Measurements from ENCODE around the gene FUT2. TPM values are rescaled to one million over a fixed set of nuclear protein-coding genes. Genes with fewer than 3 reads are reported as not detected.
A peak's percentile ranks its signal among the peaks of the same experiment; 100 is the strongest.

FUT2 gene
- polyA plus RNA-seq, 2 of the 4 experiments (the other 2 are of a cell fraction): not detected

DNA sequence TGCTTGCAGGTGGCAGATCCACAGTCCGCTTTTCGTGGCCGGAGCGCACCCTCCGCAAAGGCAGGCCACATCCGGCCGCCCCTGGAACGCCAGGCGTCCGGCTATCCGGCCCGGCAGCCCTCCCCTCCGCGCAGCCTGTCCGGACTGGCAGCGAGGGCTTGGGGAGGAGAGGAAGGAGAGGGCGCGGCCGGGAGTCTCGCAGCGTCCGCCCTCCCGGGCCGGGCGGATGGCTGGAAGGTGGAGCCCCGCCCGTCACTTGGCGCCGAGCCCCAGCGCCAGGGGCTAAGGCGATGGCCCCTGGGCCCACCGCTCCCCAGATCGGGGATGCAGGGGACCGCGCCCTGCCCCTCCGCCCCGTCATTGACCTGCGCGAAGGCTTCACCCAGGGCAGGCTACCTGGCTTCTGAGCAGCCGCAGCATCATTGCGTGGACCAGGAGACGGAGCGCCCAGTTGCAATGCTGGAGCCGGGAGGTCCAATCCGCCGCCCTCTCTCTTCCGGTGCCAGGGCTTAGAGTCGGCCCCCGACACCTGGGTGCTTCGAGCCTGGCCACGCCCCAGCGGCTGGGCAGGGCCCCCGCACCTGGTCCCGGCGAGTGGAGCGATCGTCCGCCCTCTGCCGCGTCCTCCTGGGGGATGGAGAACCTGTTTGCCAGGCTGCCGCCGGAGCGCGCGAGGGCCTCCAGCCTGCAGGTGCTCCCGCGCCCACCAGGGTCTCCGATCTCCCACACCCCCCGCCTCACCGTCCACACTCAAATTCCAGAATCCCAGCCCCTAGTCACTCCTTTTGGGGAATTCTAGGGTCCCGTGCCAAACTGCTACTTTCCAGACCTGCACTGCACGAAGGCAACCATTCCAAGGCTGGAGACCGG is 57.0 kb downstream of the FUT2 start, which contains the start of gene FUT1:
FUT1 (minus strand) TSS at position 146 of the 870 bp plus-strand sequence. CDS start 1,360 bp downstream, outside the sequence.
- Histone ChIP-seq H3K4me3 (peak within 1 kb of the TSS; percentile 47), H3K9me3 (no peaks in the 10 kb centered on the region), H3K4me1 (peaks cover 32% of the 10 kb centered on the region), H3K4me2 (peak within 1 kb of the TSS; percentile 95), H3K27ac (peak within 1 kb of the TSS; percentile 57 to 75; a peak in 5 of 6 replicates)
- WGBS (ENCODE audit: missing lambda C conversion rate): 31% methylated on average over 47 of the region's 73 CpGs
- ATAC-seq (peak; percentile 68 to 84), DNase-seq (ENCODE audit: low read depth in 1 of 2, low spot score in 1 of 2) (no peak), FAIRE-seq (no peak)
- CTCF ChIA-PET: interaction anchor here (1.7 kb wide), 1 partner anchor 107 kb away, joined by 6 read pairs; the partner anchor contains the start of gene CA11
- TF ChIP-seq JUN (IDR thresholded peaks at IDR 0.05): 0 out of 5 replicates have a peak, but pooled peaks of 1 of the 2 experiments have one; percentile 14
- TF ChIP-seq HOXB13 (CRISPR knock-in tag; IDR thresholded peaks at IDR 0.05; ENCODE audit: low read depth): no peak
- TF ChIP-seq POLR2A (IDR thresholded peaks at IDR 0.05; ENCODE audit: low read length): 0 out of 2 replicates have a peak, but pooled peaks have one; percentile 7
- POLR2A ChIA-PET: no interaction called here

DNA sequence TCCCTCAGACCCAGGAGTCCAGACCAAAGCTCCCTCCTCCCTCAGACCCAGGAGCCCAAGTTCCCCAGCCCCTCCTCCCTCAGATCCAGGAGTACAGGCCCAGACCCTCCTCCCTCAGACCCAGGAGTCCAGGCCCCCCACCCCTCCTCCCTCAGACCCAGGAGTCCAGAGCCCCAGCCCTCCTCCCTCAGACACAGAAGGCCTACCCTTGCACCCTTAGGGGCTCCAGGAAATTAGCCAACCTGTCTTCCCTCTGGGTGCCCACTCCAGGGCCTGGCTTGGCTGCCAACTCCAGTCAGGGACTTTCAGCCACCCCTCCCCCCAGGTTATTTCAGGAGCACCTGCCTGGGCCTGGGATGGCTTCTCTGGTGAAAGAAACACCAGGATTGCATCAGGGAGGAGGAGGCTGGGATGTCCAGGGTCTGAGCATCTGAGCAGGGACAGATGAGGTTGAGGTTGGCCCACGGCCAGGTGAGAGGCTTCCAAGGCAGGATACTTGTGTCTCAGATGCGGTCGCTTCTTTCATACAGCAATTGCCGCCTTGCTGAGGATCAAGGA is 59.4 kb downstream of the FUT2 start, which contains the start of gene FGF21:
FGF21 (plus strand) TSS at position 441 of the 558 bp plus-strand sequence. CDS start 713 bp downstream, outside the sequence.
- peak within 1 kb of the TSS; percentile 68 for H3K4me2 ChIP-seq
- ChIA-PET CTCF (interaction anchor here (1.1 to 1.4 kb wide), 4 partner anchors 16 to 470 kb away, joined by 3 to 4 read pairs (median 3); no protein-coding TSS in a partner anchor), POLR2A (no interaction called here)
- H3K27ac ChIP-seq: peak within 1 kb of the TSS; percentile 85
- WGBS (ENCODE audit: missing lambda C conversion rate): 70% methylated on average over 4 of the region's 4 CpGs
- TF ChIP-seq FOSB (CRISPR knock-in tag; IDR thresholded peaks at IDR 0.05) (no peak), FOXS1 (CRISPR knock-in tag; IDR thresholded peaks at IDR 0.05) (no peak)
- H3K4me1 ChIP-seq: peaks cover 32% of the 10 kb centered on the region
- H3K4me3 ChIP-seq: peak within 1 kb of the TSS; percentile 21; the same call in 1 of the 3 replicates
- ATAC-seq: 0 out of 6 replicates have a peak, but pooled peaks of 1 of the 2 experiments have one; percentile 4
- no peak for FAIRE-seq
- no peaks in the 10 kb centered on the region for H3K9me3 ChIP-seq
- peak in 1 of 2 experiments; percentile 61 for DNase-seq (ENCODE audit: low read depth in 1 of 2, low spot score in 1 of 2)

Other genes with a start within 250 kb of the FUT2 start
- gene GRWD1, start 250.0 kb upstream of the FUT2 start, polyA plus RNA-seq (2011; rRNA removed): 40.0 and 48.1 TPM in 2 replicates
- 82.1 to 87.0 TPM (median 84.2 TPM) in 3 replicates for gene GRWD1, start 250.0 kb upstream of the FUT2 start, polyA plus RNA-seq (2017; fragmentation: RNase III; extraction: RNeasy Plus Mini Kit Qiagen cat#74134 plus additional on column Dnase treatment)
- gene KCNJ14, start 240.4 kb upstream of the FUT2 start, polyA plus RNA-seq (2011; rRNA removed): 1.9 and 2.2 TPM in 2 replicates
- gene KCNJ14, start 240.4 kb upstream of the FUT2 start, polyA plus RNA-seq (2017; fragmentation: RNase III; extraction: RNeasy Plus Mini Kit Qiagen cat#74134 plus additional on column Dnase treatment): 1.3 to 1.4 TPM (median 1.3 TPM) in 3 replicates
- 33.4 and 36.9 TPM in 2 replicates for gene CYTH2, start 226.6 kb upstream of the FUT2 start, polyA plus RNA-seq (2011; rRNA removed)
- 42.3 to 55.4 TPM (median 50.5 TPM) in 3 replicates for gene CYTH2, start 226.6 kb upstream of the FUT2 start, polyA plus RNA-seq (2017; fragmentation: RNase III; extraction: RNeasy Plus Mini Kit Qiagen cat#74134 plus additional on column Dnase treatment)
- gene LMTK3, start 184.1 kb upstream of the FUT2 start, polyA plus RNA-seq (2011; rRNA removed): 0.62 and 0.95 TPM in 2 replicates
- gene LMTK3, start 184.1 kb upstream of the FUT2 start, polyA plus RNA-seq (2017; fragmentation: RNase III; extraction: RNeasy Plus Mini Kit Qiagen cat#74134 plus additional on column Dnase treatment): 4.6 to 6.1 TPM (median 5.6 TPM) in 3 replicates
- 22.2 and 22.4 TPM in 2 replicates for gene SULT2B1, start 143.8 kb upstream of the FUT2 start, polyA plus RNA-seq (2011; rRNA removed)
- 30.1 to 36.5 TPM (median 34.3 TPM) in 3 replicates for gene SULT2B1, start 143.8 kb upstream of the FUT2 start, polyA plus RNA-seq (2017; fragmentation: RNase III; extraction: RNeasy Plus Mini Kit Qiagen cat#74134 plus additional on column Dnase treatment)
- 0.08 and 0.09 TPM in 2 replicates for gene SPACA4, start 89.2 kb upstream of the FUT2 start, polyA plus RNA-seq (2011; rRNA removed)
- 0.12 to 0.13 TPM in 2 of 3 replicates, not detected in the other for gene SPACA4, start 89.2 kb upstream of the FUT2 start, polyA plus RNA-seq (2017; fragmentation: RNase III; extraction: RNeasy Plus Mini Kit Qiagen cat#74134 plus additional on column Dnase treatment)
- 0.16 and 0.45 TPM in 2 replicates for gene FAM83E, start 80.9 kb upstream of the FUT2 start, polyA plus RNA-seq (2011; rRNA removed)
- 0.24 to 0.45 TPM (median 0.41 TPM) in 3 replicates for gene FAM83E, start 80.9 kb upstream of the FUT2 start, polyA plus RNA-seq (2017; fragmentation: RNase III; extraction: RNeasy Plus Mini Kit Qiagen cat#74134 plus additional on column Dnase treatment)
- 1,390 and 1,780 TPM in 2 replicates for gene RPL18, start 76.8 kb upstream of the FUT2 start, polyA plus RNA-seq (2011; rRNA removed)
- 2,568 to 2,696 TPM (median 2,647 TPM) in 3 replicates for gene RPL18, start 76.8 kb upstream of the FUT2 start, polyA plus RNA-seq (2017; fragmentation: RNase III; extraction: RNeasy Plus Mini Kit Qiagen cat#74134 plus additional on column Dnase treatment)
- 5.5 and 6.1 TPM in 2 replicates for gene SPHK2, start 76.5 kb upstream of the FUT2 start, polyA plus RNA-seq (2011; rRNA removed)
- 14.7 to 18.3 TPM (median 17.1 TPM) in 3 replicates for gene SPHK2, start 76.5 kb upstream of the FUT2 start, polyA plus RNA-seq (2017; fragmentation: RNase III; extraction: RNeasy Plus Mini Kit Qiagen cat#74134 plus additional on column Dnase treatment)
- gene DBP, start 58.6 kb upstream of the FUT2 start, polyA plus RNA-seq (2011; rRNA removed): 1.8 and 2.5 TPM in 2 replicates
- gene DBP, start 58.6 kb upstream of the FUT2 start, polyA plus RNA-seq (2017; fragmentation: RNase III; extraction: RNeasy Plus Mini Kit Qiagen cat#74134 plus additional on column Dnase treatment): 3.8 to 5.5 TPM (median 4.1 TPM) in 3 replicates
- 8.8 and 9.8 TPM in 2 replicates for gene CA11, start 49.8 kb upstream of the FUT2 start, polyA plus RNA-seq (2011; rRNA removed)
- 12.8 to 21.0 TPM (median 17.5 TPM) in 3 replicates for gene CA11, start 49.8 kb upstream of the FUT2 start, polyA plus RNA-seq (2017; fragmentation: RNase III; extraction: RNeasy Plus Mini Kit Qiagen cat#74134 plus additional on column Dnase treatment)
- gene NTN5, start 23.0 kb upstream of the FUT2 start, polyA plus RNA-seq (2011; rRNA removed): 0.22 and 0.41 TPM in 2 replicates
- 0.18 to 0.44 TPM (median 0.28 TPM) in 3 replicates for gene NTN5, start 23.0 kb upstream of the FUT2 start, polyA plus RNA-seq (2017; fragmentation: RNase III; extraction: RNeasy Plus Mini Kit Qiagen cat#74134 plus additional on column Dnase treatment)
- 0.45 and 0.52 TPM in 2 replicates for gene MAMSTR, start 23.8 kb downstream of the FUT2 start, polyA plus RNA-seq (2011; rRNA removed)
- gene MAMSTR, start 23.8 kb downstream of the FUT2 start, polyA plus RNA-seq (2017; fragmentation: RNase III; extraction: RNeasy Plus Mini Kit Qiagen cat#74134 plus additional on column Dnase treatment): 0.33 to 0.44 TPM (median 0.40 TPM) in 3 replicates
- gene RASIP1, start 44.6 kb downstream of the FUT2 start, polyA plus RNA-seq (2011; rRNA removed): 0.33 and 0.40 TPM in 2 replicates
- 0.36 to 0.62 TPM (median 0.45 TPM) in 3 replicates for gene RASIP1, start 44.6 kb downstream of the FUT2 start, polyA plus RNA-seq (2017; fragmentation: RNase III; extraction: RNeasy Plus Mini Kit Qiagen cat#74134 plus additional on column Dnase treatment)
- not detected in 2 replicates for gene IZUMO1, start 50.9 kb downstream of the FUT2 start, polyA plus RNA-seq (2011; rRNA removed)
- gene IZUMO1, start 50.9 kb downstream of the FUT2 start, polyA plus RNA-seq (2017; fragmentation: RNase III; extraction: RNeasy Plus Mini Kit Qiagen cat#74134 plus additional on column Dnase treatment): not detected in 3 replicates
- 1.4 and 1.5 TPM in 2 replicates for gene FUT1, start 56.7 kb downstream of the FUT2 start, polyA plus RNA-seq (2011; rRNA removed)
- gene FUT1, start 56.7 kb downstream of the FUT2 start, polyA plus RNA-seq (2017; fragmentation: RNase III; extraction: RNeasy Plus Mini Kit Qiagen cat#74134 plus additional on column Dnase treatment): 0.05 to 0.13 TPM (median 0.09 TPM) in 3 replicates
- 0.06 TPM in 1 of 2 replicates, not detected in the other for gene FGF21, start 59.6 kb downstream of the FUT2 start, polyA plus RNA-seq (2011; rRNA removed)
- not detected in 3 replicates for gene FGF21, start 59.6 kb downstream of the FUT2 start, polyA plus RNA-seq (2017; fragmentation: RNase III; extraction: RNeasy Plus Mini Kit Qiagen cat#74134 plus additional on column Dnase treatment)
- gene BCAT2, start 115.1 kb downstream of the FUT2 start, polyA plus RNA-seq (2011; rRNA removed): 30.4 and 31.9 TPM in 2 replicates
- gene BCAT2, start 115.1 kb downstream of the FUT2 start, polyA plus RNA-seq (2017; fragmentation: RNase III; extraction: RNeasy Plus Mini Kit Qiagen cat#74134 plus additional on column Dnase treatment): 46.4 to 47.9 TPM (median 47.2 TPM) in 3 replicates
- gene HSD17B14, start 140.5 kb downstream of the FUT2 start, polyA plus RNA-seq (2011; rRNA removed): 8.1 and 11.1 TPM in 2 replicates
- 10.6 to 20.9 TPM (median 19.5 TPM) in 3 replicates for gene HSD17B14, start 140.5 kb downstream of the FUT2 start, polyA plus RNA-seq (2017; fragmentation: RNase III; extraction: RNeasy Plus Mini Kit Qiagen cat#74134 plus additional on column Dnase treatment)
- gene PLEKHA4, start 172.6 kb downstream of the FUT2 start, polyA plus RNA-seq (2011; rRNA removed): 0.34 and 0.42 TPM in 2 replicates
- gene PLEKHA4, start 172.6 kb downstream of the FUT2 start, polyA plus RNA-seq (2017; fragmentation: RNase III; extraction: RNeasy Plus Mini Kit Qiagen cat#74134 plus additional on column Dnase treatment): 0.46 to 0.78 TPM (median 0.47 TPM) in 3 replicates
- 49.0 and 74.2 TPM in 2 replicates for gene PPP1R15A, start 176.4 kb downstream of the FUT2 start, polyA plus RNA-seq (2011; rRNA removed)
- gene PPP1R15A, start 176.4 kb downstream of the FUT2 start, polyA plus RNA-seq (2017; fragmentation: RNase III; extraction: RNeasy Plus Mini Kit Qiagen cat#74134 plus additional on column Dnase treatment): 28.1 to 29.7 TPM (median 29.2 TPM) in 3 replicates
- gene TULP2, start 202.8 kb downstream of the FUT2 start, polyA plus RNA-seq (2011; rRNA removed): not detected in 2 replicates
- not detected in 3 replicates for gene TULP2, start 202.8 kb downstream of the FUT2 start, polyA plus RNA-seq (2017; fragmentation: RNase III; extraction: RNeasy Plus Mini Kit Qiagen cat#74134 plus additional on column Dnase treatment)
- gene NUCB1, start 204.3 kb downstream of the FUT2 start, polyA plus RNA-seq (2011; rRNA removed): 58.5 and 79.5 TPM in 2 replicates
- 154 to 182 TPM (median 174 TPM) in 3 replicates for gene NUCB1, start 204.3 kb downstream of the FUT2 start, polyA plus RNA-seq (2017; fragmentation: RNase III; extraction: RNeasy Plus Mini Kit Qiagen cat#74134 plus additional on column Dnase treatment)
- 0.60 and 0.78 TPM in 2 replicates for gene DHDH, start 237.7 kb downstream of the FUT2 start, polyA plus RNA-seq (2011; rRNA removed)
- 1.1 to 1.2 TPM (median 1.2 TPM) in 3 replicates for gene DHDH, start 237.7 kb downstream of the FUT2 start, polyA plus RNA-seq (2017; fragmentation: RNase III; extraction: RNeasy Plus Mini Kit Qiagen cat#74134 plus additional on column Dnase treatment)

All from A549 (cell line).